SK-N-SH treated with all-trans-retinoic acid at 6 μM for 48 hours (cell line): Measurements from ENCODE around the gene MEPCE.

Experiments used
- ATAC-seq: fragments of 200-7000 bp; cut with Tn5 transposase; 3 replicates; pipeline ENCODE4 v1.9.1; 2020; ENCODE audit warnings: mild to moderate bottlenecking, moderate library complexity
- ARNTL ChIP-seq: fragments of 450-650 bp; formaldehyde crosslinking; IDR thresholded peaks from 2 replicates; pipeline ENCODE4 v1.5.0; 2020; ENCODE audit warnings: low read depth, mild to moderate bottlenecking, moderate library complexity, borderline replicate concordance
- BACH2 ChIP-seq: fragments of 250-450 bp; sonication (Bioruptor Pico); IDR thresholded peaks from 2 replicates; pipeline ENCODE4 v1.9.0; 2021; ENCODE audit warnings: mild to moderate bottlenecking, borderline replicate concordance
- CREB5 ChIP-seq: fragments of 250-450 bp; sonication (Bioruptor Pico); IDR thresholded peaks from 2 replicates; pipeline ENCODE4 v1.5.1; 2020; ENCODE audit warnings: low read depth, mild to moderate bottlenecking, moderate library complexity
- CSDC2 ChIP-seq: fragments of 250-450 bp; sonication (Bioruptor Pico); IDR thresholded peaks from 2 replicates; pipeline ENCODE4 v1.5.0; 2020; ENCODE audit warnings: mild to moderate bottlenecking, moderate library complexity
- CSRNP3 ChIP-seq: fragments of 250-450 bp; sonication (Bioruptor Pico); IDR thresholded peaks from 2 replicates; pipeline ENCODE4 v1.5.1; 2021; ENCODE audit warnings: mild to moderate bottlenecking, moderate library complexity
- ESRRG ChIP-seq: fragments of 250-450 bp; sonication (Bioruptor Pico); IDR thresholded peaks from 2 replicates; pipeline ENCODE4 v1.6.1; 2021; ENCODE audit warnings: mild to moderate bottlenecking
- GLIS3 ChIP-seq: fragments of 250-450 bp; sonication (Bioruptor Pico); IDR thresholded peaks from 2 replicates; pipeline ENCODE4 v1.5.0; 2020; ENCODE audit warnings: mild to moderate bottlenecking, moderate library complexity
- ISL1 ChIP-seq: fragments of 250-450 bp; sonication (Bioruptor Pico); IDR thresholded peaks from 2 replicates; pipeline ENCODE4 v2.1.2; 2022; ENCODE audit warnings: mild to moderate bottlenecking, moderate library complexity
- OSR1 ChIP-seq: fragments of 250-450 bp; sonication (Bioruptor Pico); IDR thresholded peaks from 2 replicates; pipeline ENCODE4 v1.8.0; 2022; ENCODE audit warnings: moderate library complexity, mild to moderate bottlenecking, inconsistent platforms
- PATZ1 ChIP-seq: fragments of 250-450 bp; sonication (Bioruptor Pico); IDR thresholded peaks from 2 replicates; pipeline ENCODE4 v1.8.0; 2020; ENCODE audit warnings: mild to moderate bottlenecking, moderate library complexity, borderline replicate concordance
- PPARA ChIP-seq: fragments of 250-450 bp; sonication (Bioruptor Pico); IDR thresholded peaks from 2 replicates; pipeline ENCODE4 v1.5.0; 2020; ENCODE audit warnings: mild to moderate bottlenecking, borderline replicate concordance
- RARB ChIP-seq: fragments of 250-450 bp; sonication (Bioruptor Pico); IDR thresholded peaks from 2 replicates; pipeline ENCODE4 v1.8.0; 2021; ENCODE audit warnings: mild to moderate bottlenecking, moderate library complexity
- SNAI2 ChIP-seq: fragments of 250-450 bp; sonication (Bioruptor Pico); IDR thresholded peaks from 2 replicates; pipeline ENCODE4 v1.5.0; 2020; ENCODE audit warnings: mild to moderate bottlenecking, moderate library complexity
- TOX ChIP-seq: fragments of 250-450 bp; sonication (Bioruptor Pico); IDR thresholded peaks from 2 replicates; pipeline ENCODE4 v1.8.0; 2021; ENCODE audit warnings: mild to moderate bottlenecking, moderate library complexity, borderline replicate concordance
- ZFP3 ChIP-seq: fragments of 250-450 bp; sonication (Bioruptor Pico); IDR thresholded peaks from 2 replicates; pipeline ENCODE4 v1.5.0; 2020; ENCODE audit warnings: mild to moderate bottlenecking, moderate library complexity
- ZFP30 ChIP-seq: fragments of 450-650 bp; formaldehyde crosslinking; IDR thresholded peaks from 2 replicates; pipeline ENCODE4 v1.5.0; 2022; ENCODE audit warnings: mild to moderate bottlenecking, moderate library complexity
- ZNF565 ChIP-seq: fragments of 450-650 bp; formaldehyde crosslinking; conservative IDR thresholded peaks from 2 replicates; pipeline ENCODE4 v1.5.0; 2020; ENCODE audit warnings: low read depth, mild to moderate bottlenecking, moderate library complexity
- ZNF70 ChIP-seq: fragments of 450-650 bp; formaldehyde crosslinking; IDR thresholded peaks from 2 replicates; pipeline ENCODE4 v1.5.0; 2020; ENCODE audit warnings: mild to moderate bottlenecking, moderate library complexity
- ZNF8 ChIP-seq: fragments of 450-650 bp; formaldehyde crosslinking; IDR thresholded peaks from 2 replicates; pipeline ENCODE4 v1.5.0; 2020; ENCODE audit warnings: mild to moderate bottlenecking, moderate library complexity
- TF ChIP-seq, protein P1 (sequence below): fragments of 250-450 bp; sonication (Bioruptor Pico); IDR thresholded peaks from 2 replicates; pipeline ENCODE4 v1.8.0; 2021; ENCODE audit warnings: low read depth, mild to moderate bottlenecking, moderate library complexity, borderline replicate concordance

MEPCE gene

DNA sequence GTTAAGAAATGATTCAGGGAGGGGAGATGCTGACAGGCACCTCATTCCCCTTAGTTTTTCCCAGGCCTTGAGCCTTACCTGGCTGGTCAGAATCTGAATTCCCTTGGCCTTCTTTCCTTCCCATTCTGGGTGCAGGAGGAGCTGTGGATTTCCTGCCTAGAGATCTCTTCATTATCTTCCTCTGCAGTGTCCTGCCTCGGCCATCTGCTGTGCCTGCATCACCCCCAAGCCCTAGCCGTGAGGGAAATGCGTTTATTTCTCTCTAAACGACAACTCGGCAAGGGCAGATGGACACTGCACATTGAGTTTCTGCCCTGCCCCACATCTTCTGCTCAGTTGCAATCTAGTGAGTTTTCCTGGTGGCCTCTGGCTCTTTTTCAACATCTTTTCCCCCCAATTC is 27.8 kb upstream of the MEPCE start:
- TF ChIP-seq ZNF565 (no peak), TOX (CRISPR knock-in tag) (no peak), RARB (CRISPR knock-in tag) (no peak), ZNF8 (CRISPR knock-in tag) (no peak), OSR1 (no peak), CSDC2 (CRISPR knock-in tag) (no peak)
- no peak for ATAC-seq

DNA sequence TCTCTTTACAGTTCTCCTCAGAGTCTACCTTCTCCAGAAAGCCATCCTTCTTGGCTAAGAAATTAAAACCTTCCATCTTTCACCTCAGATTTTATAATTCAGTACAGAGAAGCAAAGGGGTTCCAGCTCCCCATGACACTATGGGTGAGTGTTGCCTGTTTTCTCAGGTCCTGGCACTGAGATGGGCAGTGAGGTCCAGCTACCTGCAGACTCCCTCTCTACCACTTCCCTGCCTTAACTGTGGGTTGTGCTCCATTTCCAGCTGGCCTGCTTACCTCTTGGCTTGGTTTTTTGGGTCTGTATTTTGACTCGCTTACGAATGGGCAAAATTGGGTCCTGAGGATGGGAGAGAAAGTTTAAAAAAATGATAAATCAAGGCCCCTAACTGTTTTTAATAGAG is 27.4 kb upstream of the MEPCE start:
- no peak for ATAC-seq
- no peak for TF ChIP-seq ZNF70
- TF ChIP-seq ZFP3 = no peak
- no peak for TF ChIP-seq PPARA (CRISPR knock-in tag)
- no peak for TF ChIP-seq CSDC2 (CRISPR knock-in tag)
- TF ChIP-seq CSRNP3 = no peak
- no peak for TF ChIP-seq ESRRG (CRISPR knock-in tag)
- TF ChIP-seq ZFP30 = no peak
- TF ChIP-seq, protein P1, sequence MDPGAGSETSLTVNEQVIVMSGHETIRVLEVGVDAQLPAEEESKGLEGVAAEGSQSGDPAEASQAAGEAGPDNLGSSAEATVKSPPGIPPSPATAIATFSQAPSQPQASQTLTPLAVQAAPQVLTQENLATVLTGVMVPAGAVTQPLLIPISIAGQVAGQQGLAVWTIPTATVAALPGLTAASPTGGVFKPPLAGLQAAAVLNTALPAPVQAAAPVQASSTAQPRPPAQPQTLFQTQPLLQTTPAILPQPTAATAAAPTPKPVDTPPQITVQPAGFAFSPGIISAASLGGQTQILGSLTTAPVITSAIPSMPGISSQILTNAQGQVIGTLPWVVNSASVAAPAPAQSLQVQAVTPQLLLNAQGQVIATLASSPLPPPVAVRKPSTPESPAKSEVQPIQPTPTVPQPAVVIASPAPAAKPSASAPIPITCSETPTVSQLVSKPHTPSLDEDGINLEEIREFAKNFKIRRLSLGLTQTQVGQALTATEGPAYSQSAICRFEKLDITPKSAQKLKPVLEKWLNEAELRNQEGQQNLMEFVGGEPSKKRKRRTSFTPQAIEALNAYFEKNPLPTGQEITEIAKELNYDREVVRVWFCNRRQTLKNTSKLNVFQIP (CRISPR knock-in tag) = no peak
- no peak for TF ChIP-seq RARB (CRISPR knock-in tag)
- no peak for TF ChIP-seq BACH2 (CRISPR knock-in tag)
- no peak for TF ChIP-seq ARNTL (CRISPR knock-in tag)
- TF ChIP-seq OSR1 = no peak
- TF ChIP-seq SNAI2 (CRISPR knock-in tag) = no peak
- no peak for TF ChIP-seq ZNF565
- TF ChIP-seq TOX (CRISPR knock-in tag) = no peak
- no peak for TF ChIP-seq ISL1 (CRISPR knock-in tag)
- no peak for TF ChIP-seq CREB5 (CRISPR knock-in tag)
- no peak for TF ChIP-seq ZNF8 (CRISPR knock-in tag)
- no peak for TF ChIP-seq PATZ1 (CRISPR knock-in tag)

GRCh38 chr7:100406767-100407166 is 22.9 kb upstream of the MEPCE start:
- TF ChIP-seq, protein P1 (CRISPR knock-in tag) = no peak
- TF ChIP-seq ZFP3 (no peak), ZFP30 (no peak), CREB5 (CRISPR knock-in tag) (no peak), GLIS3 (CRISPR knock-in tag) (no peak), OSR1 (no peak)
- ATAC-seq = peak; percentile 6; the same call in 1 of the 3 replicates
